ENCODE results near the gene AQP12B.

Gene AQP12B

DNA sequence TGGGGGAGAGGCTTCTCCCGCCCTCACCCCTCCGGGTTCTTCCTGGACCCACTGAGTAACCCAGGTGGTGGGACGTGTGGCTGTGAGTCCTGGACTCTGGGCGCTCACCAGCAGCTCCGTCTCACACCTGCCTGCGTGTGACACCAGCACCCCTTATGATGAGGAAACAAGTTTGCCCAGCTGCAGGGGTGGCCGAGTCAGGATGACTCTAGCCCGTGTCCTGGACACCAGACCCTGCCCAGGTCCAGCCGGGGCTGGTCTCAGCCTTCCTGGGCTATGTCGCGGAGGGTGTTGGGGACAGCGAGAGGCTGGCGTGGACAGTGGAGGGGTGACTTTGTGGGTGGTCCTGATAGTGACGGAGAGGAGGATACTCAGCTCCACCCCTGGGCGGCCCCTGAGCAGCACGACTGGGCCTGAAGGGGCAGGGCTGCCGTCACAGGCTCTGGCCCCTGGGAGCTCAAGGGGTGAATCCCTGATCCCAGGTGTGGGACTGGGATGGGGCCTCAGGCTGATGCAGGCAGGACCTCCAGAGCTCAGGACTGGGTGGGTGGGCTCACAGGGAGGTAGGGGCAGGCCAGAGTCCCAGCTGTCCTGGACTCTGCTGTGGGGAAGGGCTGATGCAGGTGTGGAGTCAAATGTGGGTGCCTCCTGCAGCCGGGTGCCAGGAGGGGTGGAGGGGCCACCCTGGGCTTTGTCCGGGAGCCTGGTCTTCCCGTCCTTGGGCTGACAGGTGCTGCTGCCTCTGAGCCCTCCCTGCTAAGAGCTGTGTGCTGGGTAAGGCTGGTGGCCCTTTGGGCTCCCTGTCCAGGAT lies 53.7 kb downstream of the AQP12B start:
- Histone ChIP-seq H2AFZ (ENCODE audit: low read length) (no peak overlapping the region), H3K9ac (ENCODE audit: low read length) (no peak overlapping the region), H3K4me2 (ENCODE audit: low read depth, low read length) (no peak overlapping the region), H3F3A (ENCODE audit: insufficient read depth, low read length) (no peaks in the 10 kb centered on the region), H3K4me3 (ENCODE audit: low read length) (no peak overlapping the region), H3K4me1 (ENCODE audit: low read length) (no peaks in the 10 kb centered on the region), H4K20me1 (ENCODE audit: insufficient read depth, low read length) (no peaks in the 10 kb centered on the region), H3K9me3 (replicated peaks; ENCODE audit: insufficient read depth, low read length) (no peaks in the 10 kb centered on the region), H3K27ac (ENCODE audit: low read length) (no peak overlapping the region), H3K9me2 (replicated peaks; ENCODE audit: insufficient read depth, low read length) (no peaks in the 10 kb centered on the region), H3K36me3 (replicated peaks; ENCODE audit: insufficient read depth, low read length) (no peaks in the 10 kb centered on the region), H3K79me2 (ENCODE audit: low read length) (no peaks in the 10 kb centered on the region), H3K27me3 (replicated peaks; ENCODE audit: insufficient read depth, low read length) (peaks cover 4% of the 10 kb centered on the region; the same call in 1 of the 2 replicates)
- TF ChIP-seq EZH2 (optimal IDR thresholded peaks at IDR 0.05; ENCODE audit: low read depth, low read length) (no peak), EZH2phosphoT487 (IDR thresholded peaks at IDR 0.05; ENCODE audit: low read length) (no peak), CTCF (IDR thresholded peaks at IDR 0.05; ENCODE audit: low read length) (no peak)
- DNase-seq: no peak

GRCh38 chr2:240628507-240628807 lies 54.2 kb downstream of the AQP12B start:
- H3K36me3 ChIP-seq (replicated peaks; ENCODE audit: insufficient read depth, low read length): no peaks in the 10 kb centered on the region
- H4K20me1 ChIP-seq (ENCODE audit: insufficient read depth, low read length): no peaks in the 10 kb centered on the region
- H2AFZ ChIP-seq (ENCODE audit: low read length): no peak overlapping the region
- H3K4me1 ChIP-seq (ENCODE audit: low read length): no peaks in the 10 kb centered on the region
- H3K9me2 ChIP-seq (replicated peaks; ENCODE audit: insufficient read depth, low read length): no peaks in the 10 kb centered on the region
- H3K27ac ChIP-seq (ENCODE audit: low read length): no peak overlapping the region
- no peak overlapping the region for H3K9ac ChIP-seq (ENCODE audit: low read length)
- TF ChIP-seq CTCF (IDR thresholded peaks at IDR 0.05; ENCODE audit: low read length) (no peak), EZH2phosphoT487 (IDR thresholded peaks at IDR 0.05; ENCODE audit: low read length) (no peak), EZH2 (optimal IDR thresholded peaks at IDR 0.05; ENCODE audit: low read depth, low read length) (no peak)
- no peak for DNase-seq
- H3K27me3 ChIP-seq (replicated peaks; ENCODE audit: insufficient read depth, low read length): peaks cover 4% of the 10 kb centered on the region; the same call in 1 of the 2 replicates
- H3K4me3 ChIP-seq (ENCODE audit: low read length): no peak overlapping the region
- no peaks in the 10 kb centered on the region for H3K9me3 ChIP-seq (replicated peaks; ENCODE audit: insufficient read depth, low read length)
- H3K79me2 ChIP-seq (ENCODE audit: low read length): no peaks in the 10 kb centered on the region
- H3F3A ChIP-seq (ENCODE audit: insufficient read depth, low read length): no peaks in the 10 kb centered on the region
- H3K4me2 ChIP-seq (ENCODE audit: low read depth, low read length): no peak overlapping the region

DNA sequence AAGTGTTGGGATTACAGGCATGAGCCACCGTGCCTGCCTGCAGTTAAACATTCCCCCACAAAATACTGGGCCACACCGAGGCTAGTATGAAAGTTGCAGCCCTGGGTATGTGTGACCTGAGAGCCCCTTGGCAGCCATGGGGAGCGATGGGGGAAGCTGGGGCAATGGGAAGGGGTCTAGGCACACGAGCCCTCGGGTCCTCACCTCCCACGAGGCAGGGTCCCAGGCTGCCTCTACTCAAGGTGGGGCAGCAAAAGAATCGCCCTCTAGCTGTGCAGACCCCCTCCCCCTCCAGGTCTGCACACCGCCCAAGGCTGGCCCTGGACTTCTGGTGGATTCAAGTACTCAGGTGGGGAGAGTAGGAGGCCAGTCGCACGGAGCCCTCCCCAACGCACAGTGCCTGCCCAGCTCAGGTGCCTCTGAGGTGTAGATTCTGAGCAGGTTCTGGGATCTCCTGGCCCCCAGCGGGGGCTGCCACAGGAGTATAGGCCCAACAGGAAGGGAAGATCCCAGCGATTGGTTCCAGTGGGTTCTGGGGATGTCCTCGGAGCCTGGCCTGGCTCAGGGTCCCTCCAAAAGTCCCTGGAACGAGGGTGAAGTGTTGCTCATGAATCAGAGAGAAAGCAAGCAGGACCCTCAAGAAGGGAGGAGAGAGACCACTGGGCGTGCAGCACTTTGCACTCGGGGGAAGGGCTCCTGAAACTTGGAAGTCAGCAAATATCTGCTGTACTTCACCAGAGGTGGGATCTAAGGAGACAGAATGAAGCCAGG lies 54.8 kb downstream of the AQP12B start:
- H3K9me2 ChIP-seq (replicated peaks; ENCODE audit: insufficient read depth, low read length): no peaks in the 10 kb centered on the region
- no peaks in the 10 kb centered on the region for H3K4me1 ChIP-seq (ENCODE audit: low read length)
- no peak overlapping the region for H3K4me3 ChIP-seq (ENCODE audit: low read length)
- H3K79me2 ChIP-seq (ENCODE audit: low read length): no peaks in the 10 kb centered on the region
- no peaks in the 10 kb centered on the region for H3F3A ChIP-seq (ENCODE audit: insufficient read depth, low read length)
- DNase-seq: no peak
- peaks cover 4% of the 10 kb centered on the region; the same call in 1 of the 2 replicates for H3K27me3 ChIP-seq (replicated peaks; ENCODE audit: insufficient read depth, low read length)
- TF ChIP-seq EZH2 (optimal IDR thresholded peaks at IDR 0.05; ENCODE audit: low read depth, low read length) (no peak), EZH2phosphoT487 (IDR thresholded peaks at IDR 0.05; ENCODE audit: low read length) (no peak), CTCF (IDR thresholded peaks at IDR 0.05; ENCODE audit: low read length) (no peak)
- H4K20me1 ChIP-seq (ENCODE audit: insufficient read depth, low read length): no peaks in the 10 kb centered on the region
- no peak overlapping the region for H3K9ac ChIP-seq (ENCODE audit: low read length)
- no peaks in the 10 kb centered on the region for H3K36me3 ChIP-seq (replicated peaks; ENCODE audit: insufficient read depth, low read length)
- H2AFZ ChIP-seq (ENCODE audit: low read length): no peak overlapping the region
- H3K4me2 ChIP-seq (ENCODE audit: low read depth, low read length): no peak overlapping the region
- H3K27ac ChIP-seq (ENCODE audit: low read length): no peak overlapping the region
- no peaks in the 10 kb centered on the region for H3K9me3 ChIP-seq (replicated peaks; ENCODE audit: insufficient read depth, low read length)

Measured in MM.1S (cell line).